GM10847 (cell line): ENCODE results near the gene TGFBR3.

Experiments
- POLR2A ChIP-seq: IDR thresholded peaks from 2 replicates; pipeline ENCODE4 v1.6.1; 2011; ENCODE audit not compliant: insufficient read length; ENCODE audit errors: extremely low read depth

Gene TGFBR3

GRCh38 chr1:91708691-91709090 lies 177.3 kb downstream of the TGFBR3 start:
- no peak for TF ChIP-seq POLR2A

DNA sequence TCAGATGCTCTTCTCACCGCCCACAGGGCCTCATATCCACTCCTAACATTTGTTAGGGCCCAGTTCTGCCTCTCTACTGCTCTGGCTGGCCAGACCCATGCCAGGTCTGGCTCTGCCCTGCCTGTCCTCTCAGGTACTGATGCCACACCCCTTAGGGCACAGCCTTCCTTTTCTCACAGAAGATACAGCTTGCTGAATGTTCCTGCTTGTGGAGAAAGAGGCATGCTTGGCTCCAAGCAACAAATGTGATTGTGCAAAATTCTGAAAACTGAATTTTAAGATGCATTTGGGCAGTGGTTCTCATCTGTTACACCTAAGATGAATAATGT lies 178.1 kb downstream of the TGFBR3 start:
- TF ChIP-seq POLR2A, result no peak

DNA sequence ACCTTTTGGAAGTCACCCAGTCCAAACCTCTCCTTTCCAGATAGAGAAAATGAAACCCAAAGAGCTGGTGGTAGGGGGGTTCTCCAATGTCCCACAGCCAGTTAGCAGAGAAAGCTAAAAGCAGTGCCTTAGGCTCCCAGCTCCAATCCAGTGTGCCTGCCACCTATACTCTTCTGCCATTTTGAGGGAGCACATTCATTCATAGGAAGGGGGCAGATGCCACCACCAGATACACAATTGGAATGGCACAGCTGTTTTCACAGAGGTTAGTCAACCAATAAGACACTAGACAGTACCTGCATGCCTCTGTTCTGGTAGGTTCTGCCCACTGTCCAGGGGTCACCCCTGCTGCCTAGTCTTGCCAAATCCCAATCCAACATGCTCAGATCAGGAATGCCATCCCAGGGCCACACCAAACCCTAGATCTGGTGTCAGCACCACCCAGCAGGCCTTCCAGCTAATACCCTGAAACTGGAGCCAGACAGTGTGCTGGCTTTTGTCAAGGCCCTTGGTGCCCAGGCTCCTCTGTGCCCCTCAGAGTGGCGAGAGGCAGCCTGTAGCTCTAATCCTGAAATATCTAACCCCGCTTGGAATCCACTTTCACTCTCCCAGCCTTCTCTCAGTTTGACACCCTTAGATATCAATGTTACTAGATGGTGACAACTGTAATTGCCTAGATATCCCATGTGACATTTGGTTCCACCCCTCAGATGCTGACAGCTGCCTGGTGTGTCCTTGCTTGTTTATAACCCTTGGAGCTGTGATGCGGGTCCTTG lies 178.6 kb downstream of the TGFBR3 start:
- no peak for TF ChIP-seq POLR2A

DNA sequence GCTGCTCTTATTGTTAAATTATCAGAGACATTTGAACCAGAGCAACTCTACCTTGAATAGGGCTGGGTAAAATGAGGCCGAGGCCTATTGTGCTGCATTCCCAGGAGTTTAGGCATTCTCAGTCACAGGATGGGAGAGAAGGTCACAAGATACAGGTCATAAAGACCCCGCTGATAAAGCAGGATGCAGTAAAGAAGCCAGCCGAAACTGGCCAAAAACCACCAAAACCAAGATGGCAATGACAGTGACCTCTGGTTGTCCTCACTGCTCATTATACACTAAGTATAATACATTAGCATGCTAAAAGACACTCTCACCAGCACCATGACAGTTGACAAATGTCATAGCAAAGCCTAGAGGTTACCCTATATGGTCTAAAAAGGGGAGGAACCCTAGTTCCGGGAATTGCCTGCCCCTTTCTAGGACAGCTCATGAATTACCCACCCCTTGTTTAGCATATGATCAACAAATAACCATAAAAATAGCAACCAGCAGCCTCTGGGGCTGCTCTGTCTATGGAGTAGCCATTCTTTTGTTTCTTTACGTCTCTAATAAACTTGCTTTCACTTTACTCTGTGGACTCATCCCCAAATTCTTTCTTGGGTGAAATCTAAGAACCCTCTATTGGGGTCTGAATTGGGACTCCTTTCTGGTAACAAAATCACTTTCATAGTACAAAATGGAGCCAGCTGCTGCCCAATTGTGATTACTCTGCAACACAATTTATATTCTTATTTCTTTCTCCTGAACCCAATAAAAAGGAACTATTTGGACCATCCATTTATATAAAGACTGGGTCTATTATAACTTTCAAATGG lies 179.6 kb downstream of the TGFBR3 start:
- TF ChIP-seq POLR2A, result no peak

GRCh38 chr1:91704746-91705145 lies 181.2 kb downstream of the TGFBR3 start:
- TF ChIP-seq POLR2A, result no peak

DNA sequence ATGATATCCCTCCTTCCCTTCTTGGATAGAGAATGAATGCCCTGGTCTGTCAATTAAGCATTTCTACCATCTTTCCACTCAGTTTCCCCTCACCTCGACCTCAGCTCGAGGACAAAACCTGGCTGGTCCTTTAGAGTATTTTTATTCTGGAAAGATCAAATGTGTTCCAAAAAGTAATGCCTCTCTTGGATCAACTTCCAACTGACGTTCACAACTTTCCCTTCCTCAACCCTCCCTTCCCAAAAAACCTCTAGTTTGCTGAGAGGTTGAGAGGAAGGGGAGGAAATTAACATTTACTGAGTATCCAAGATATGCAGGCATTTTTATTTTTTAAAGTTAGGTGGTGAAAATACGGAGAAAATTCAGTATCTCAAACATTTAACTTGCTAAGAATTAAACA lies 182.9 kb downstream of the TGFBR3 start:
- no peak for TF ChIP-seq POLR2A

- no peak for TF ChIP-seq POLR2A
Observed at GRCh38 chr1:91701472-91701869, 184.5 kb downstream of the TGFBR3 start.

DNA sequence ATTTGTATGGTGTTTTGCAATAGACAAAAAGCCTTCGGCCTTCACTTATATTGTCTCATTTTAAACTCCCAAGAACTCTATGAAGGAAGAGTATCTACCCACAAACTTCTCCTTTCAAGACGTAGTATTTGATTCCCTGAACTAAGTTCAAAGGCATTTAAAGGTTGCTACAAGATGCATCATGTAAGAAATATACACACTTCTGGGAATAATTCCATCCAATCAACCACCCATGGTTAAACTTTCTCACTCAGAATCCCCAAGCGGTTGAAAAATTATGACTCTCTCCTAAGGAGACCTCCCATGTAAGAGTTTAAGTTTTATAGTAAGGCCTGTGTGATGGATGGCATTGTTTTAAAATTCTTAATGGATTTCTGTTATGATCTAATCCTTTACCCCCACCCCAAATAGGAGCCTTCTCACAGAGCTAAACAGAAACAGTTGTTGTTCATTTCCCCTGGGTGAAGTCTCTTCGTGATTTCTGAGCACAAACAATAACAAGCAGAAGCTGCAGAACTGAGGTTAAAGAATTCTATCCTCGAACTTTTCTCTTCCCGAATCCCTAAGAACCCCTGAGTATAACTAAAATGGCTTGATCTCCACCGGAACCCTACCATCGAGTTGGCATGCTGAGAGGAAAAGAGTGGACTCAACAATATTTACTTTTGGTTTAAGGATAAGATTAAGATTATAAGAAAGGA lies 185.0 kb downstream of the TGFBR3 start:
- TF ChIP-seq POLR2A, result no peak

DNA sequence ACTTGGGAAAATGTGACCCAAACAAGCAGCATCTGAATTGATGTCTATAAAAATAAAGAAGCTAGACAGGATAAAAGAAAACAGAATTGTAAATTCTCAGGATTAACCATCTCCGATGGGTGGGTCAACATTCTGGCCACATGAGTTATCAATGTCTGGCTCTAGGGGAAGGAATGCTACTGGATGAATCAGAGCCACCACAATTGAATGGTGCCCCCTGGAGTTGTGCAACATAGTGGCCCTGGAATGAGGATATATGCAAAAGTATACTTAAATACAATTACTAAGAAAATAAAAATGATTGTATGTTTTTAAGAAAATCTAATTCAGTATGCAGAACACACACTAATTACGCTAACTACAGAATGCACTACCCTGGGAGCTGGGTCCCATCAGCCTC lies 185.6 kb downstream of the TGFBR3 start:
- no peak for TF ChIP-seq POLR2A

DNA sequence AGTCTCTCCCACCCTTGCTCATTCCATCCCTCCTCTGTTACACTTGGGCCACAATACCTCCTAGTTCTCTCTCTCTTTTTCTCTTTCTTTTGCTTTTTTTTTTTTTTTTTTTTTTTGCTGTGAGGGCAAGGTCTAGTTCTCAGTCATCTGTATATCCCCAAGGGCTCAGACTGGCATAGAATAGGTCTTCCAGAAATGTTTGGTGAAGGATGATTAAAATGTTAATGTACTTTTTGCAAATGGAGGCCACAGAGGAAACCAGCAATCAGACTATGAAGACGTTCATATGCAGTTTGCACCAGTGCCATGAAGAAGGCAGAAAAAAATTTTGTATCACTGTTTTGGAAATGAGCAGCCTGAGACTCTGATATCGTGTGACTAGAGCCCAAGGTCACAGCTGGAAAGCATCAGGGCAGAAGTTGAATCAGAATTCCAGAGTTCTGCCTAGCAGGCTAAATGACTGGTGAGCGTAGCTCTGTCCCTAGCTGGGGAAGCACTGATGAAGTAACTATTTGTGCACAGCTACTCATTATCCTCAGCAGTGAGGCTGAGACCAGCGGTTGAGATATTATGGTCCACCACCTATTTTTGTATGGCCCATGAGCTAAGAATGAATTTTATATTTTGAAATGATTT lies 186.5 kb downstream of the TGFBR3 start:
- TF ChIP-seq POLR2A, result no peak

DNA sequence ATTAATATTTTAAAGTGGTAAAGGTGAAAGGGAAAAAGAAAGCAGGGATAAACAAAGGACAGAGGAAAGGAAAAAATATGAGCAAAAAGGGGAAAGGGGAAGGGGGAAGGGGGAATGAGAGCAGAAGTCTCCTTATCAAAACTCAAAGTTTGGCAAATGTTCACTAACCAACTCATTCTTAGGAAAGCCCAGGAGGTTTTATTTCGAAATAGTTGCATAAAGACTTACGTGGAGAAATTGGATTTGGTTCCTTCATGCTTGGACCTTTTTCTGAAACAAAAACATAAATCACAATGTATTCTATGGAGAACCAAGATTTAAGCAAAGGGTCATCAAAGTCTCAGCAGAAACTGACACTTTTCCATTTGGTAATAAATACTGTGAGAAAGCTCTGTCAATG lies 188.1 kb downstream of the TGFBR3 start:
- no peak for TF ChIP-seq POLR2A

GRCh38 chr1:91697416-91697815 lies 188.5 kb downstream of the TGFBR3 start:
- TF ChIP-seq POLR2A, result no peak

- TF ChIP-seq POLR2A, result no peak
Observed at GRCh38 chr1:91696321-91696720, 189.6 kb downstream of the TGFBR3 start.

GRCh38 chr1:91693557-91693956 lies 192.4 kb downstream of the TGFBR3 start:
- TF ChIP-seq POLR2A, result no peak

DNA sequence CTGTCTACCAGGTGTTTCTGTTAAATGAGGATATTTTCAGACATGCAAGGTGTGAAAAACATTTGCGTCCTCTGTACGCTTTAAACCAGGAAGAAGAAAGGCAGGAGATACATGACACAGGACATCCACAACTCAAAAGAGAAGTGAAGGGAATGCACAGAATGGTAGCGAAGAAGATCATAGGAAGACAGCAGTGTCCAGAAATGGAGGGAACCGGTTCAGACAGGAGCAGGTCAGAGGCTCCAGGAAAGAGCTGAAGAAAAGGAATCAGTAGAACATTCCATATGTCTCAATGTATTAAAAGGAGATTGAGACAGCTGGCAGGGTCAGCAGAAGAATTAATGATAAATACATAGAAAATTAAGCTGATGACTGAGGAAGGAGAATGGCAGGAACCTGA lies 194.4 kb downstream of the TGFBR3 start:
- no peak for TF ChIP-seq POLR2A
